ENCODE measurements around the gene ADAMTS2.

Gene ADAMTS2

DNA sequence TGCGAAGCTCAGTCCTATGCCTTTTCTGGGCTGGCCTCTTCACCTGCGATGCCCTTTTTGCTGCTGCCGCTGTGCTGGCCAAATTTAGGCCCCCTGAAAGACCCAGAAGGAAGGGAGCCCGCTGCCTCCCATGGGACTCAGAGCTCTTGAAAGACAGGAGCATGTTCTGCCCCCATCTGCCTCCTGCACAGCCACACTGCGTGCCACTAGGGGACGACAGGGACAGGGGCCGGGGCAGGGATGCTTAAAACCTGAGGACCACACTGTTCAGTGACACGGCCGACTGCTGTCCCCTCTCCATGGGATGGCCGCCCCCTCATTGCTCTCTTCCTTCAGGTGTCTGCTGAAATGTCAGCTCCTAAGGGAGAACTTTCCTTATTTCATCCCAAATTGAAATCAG, 132.4 kb downstream of the ADAMTS2 start:
- TF ChIP-seq, protein P1, sequence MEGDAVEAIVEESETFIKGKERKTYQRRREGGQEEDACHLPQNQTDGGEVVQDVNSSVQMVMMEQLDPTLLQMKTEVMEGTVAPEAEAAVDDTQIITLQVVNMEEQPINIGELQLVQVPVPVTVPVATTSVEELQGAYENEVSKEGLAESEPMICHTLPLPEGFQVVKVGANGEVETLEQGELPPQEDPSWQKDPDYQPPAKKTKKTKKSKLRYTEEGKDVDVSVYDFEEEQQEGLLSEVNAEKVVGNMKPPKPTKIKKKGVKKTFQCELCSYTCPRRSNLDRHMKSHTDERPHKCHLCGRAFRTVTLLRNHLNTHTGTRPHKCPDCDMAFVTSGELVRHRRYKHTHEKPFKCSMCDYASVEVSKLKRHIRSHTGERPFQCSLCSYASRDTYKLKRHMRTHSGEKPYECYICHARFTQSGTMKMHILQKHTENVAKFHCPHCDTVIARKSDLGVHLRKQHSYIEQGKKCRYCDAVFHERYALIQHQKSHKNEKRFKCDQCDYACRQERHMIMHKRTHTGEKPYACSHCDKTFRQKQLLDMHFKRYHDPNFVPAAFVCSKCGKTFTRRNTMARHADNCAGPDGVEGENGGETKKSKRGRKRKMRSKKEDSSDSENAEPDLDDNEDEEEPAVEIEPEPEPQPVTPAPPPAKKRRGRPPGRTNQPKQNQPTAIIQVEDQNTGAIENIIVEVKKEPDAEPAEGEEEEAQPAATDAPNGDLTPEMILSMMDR (IDR thresholded peaks at IDR 0.05; ENCODE audit: insufficient read depth, low read length, poor library complexity, severe bottlenecking), result no peak
- no peak for TF ChIP-seq EZH2phosphoT487 (conservative IDR thresholded peaks at IDR 0.05; ENCODE audit: low read length)
- no peaks in the 10 kb centered on the region for H3K27me3 ChIP-seq (ENCODE audit: low read length)
- H3K36me3 ChIP-seq (ENCODE audit: low read length), result no peaks in the 10 kb centered on the region
- H3K9me3 ChIP-seq (ENCODE audit: insufficient read depth, low read length), result no peaks in the 10 kb centered on the region
- no peak overlapping the region for H3K4me2 ChIP-seq (ENCODE audit: low read depth, low read length, poor library complexity, severe bottlenecking)
- H3K9me2 ChIP-seq (replicated peaks; ENCODE audit: insufficient read depth, low read length), result no peaks in the 10 kb centered on the region
- no peak overlapping the region for H3K4me3 ChIP-seq (ENCODE audit: insufficient read depth, low read length, poor library complexity, severe bottlenecking)
- H3F3A ChIP-seq (ENCODE audit: insufficient read depth), result no peaks in the 10 kb centered on the region
- H3K79me2 ChIP-seq (ENCODE audit: insufficient read depth, low read length), result no peaks in the 10 kb centered on the region
- H3K27ac ChIP-seq (ENCODE audit: low read depth, low read length), result no peak overlapping the region
- no peak overlapping the region for H2AFZ ChIP-seq (ENCODE audit: low read depth, low read length, severe bottlenecking)
- no peaks in the 10 kb centered on the region for H4K20me1 ChIP-seq (ENCODE audit: low read depth, low read length)
- no peak overlapping the region for H3K9ac ChIP-seq (ENCODE audit: low read length)

DNA sequence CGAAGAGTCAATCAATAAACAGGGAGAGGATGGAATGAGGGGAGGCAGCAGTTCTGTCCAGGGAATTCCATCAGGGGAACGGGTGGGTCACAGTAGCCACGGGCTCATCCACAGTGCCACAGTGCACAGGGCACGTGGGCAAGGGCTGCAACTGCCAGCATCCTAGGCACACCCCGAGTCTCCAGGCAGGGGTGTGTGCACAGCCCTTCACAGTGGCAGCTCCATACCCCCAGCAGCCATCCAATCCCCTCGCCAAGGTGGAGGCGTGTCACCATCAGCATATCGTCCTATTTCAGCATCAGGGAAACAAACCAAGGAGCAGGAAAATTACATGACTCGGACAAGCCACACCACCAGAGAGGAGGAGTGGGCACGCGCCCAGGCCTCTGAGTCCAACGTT, 133.6 kb downstream of the ADAMTS2 start:
- Histone ChIP-seq H3F3A (ENCODE audit: insufficient read depth) (no peaks in the 10 kb centered on the region), H3K36me3 (ENCODE audit: low read length) (no peaks in the 10 kb centered on the region), H4K20me1 (ENCODE audit: low read depth, low read length) (no peaks in the 10 kb centered on the region), H3K9ac (ENCODE audit: low read length) (no peak overlapping the region), H3K27me3 (ENCODE audit: low read length) (no peaks in the 10 kb centered on the region), H3K79me2 (ENCODE audit: insufficient read depth, low read length) (no peaks in the 10 kb centered on the region), H3K4me3 (ENCODE audit: insufficient read depth, low read length, poor library complexity, severe bottlenecking) (no peak overlapping the region), H2AFZ (ENCODE audit: low read depth, low read length, severe bottlenecking) (no peak overlapping the region), H3K9me2 (replicated peaks; ENCODE audit: insufficient read depth, low read length) (no peaks in the 10 kb centered on the region), H3K9me3 (ENCODE audit: insufficient read depth, low read length) (no peaks in the 10 kb centered on the region), H3K27ac (ENCODE audit: low read depth, low read length) (no peak overlapping the region), H3K4me2 (ENCODE audit: low read depth, low read length, poor library complexity, severe bottlenecking) (no peak overlapping the region)
- TF ChIP-seq EZH2phosphoT487 (conservative IDR thresholded peaks at IDR 0.05; ENCODE audit: low read length), result no peak
- TF ChIP-seq, protein P1 (IDR thresholded peaks at IDR 0.05; ENCODE audit: insufficient read depth, low read length, poor library complexity, severe bottlenecking), result no peak

DNA sequence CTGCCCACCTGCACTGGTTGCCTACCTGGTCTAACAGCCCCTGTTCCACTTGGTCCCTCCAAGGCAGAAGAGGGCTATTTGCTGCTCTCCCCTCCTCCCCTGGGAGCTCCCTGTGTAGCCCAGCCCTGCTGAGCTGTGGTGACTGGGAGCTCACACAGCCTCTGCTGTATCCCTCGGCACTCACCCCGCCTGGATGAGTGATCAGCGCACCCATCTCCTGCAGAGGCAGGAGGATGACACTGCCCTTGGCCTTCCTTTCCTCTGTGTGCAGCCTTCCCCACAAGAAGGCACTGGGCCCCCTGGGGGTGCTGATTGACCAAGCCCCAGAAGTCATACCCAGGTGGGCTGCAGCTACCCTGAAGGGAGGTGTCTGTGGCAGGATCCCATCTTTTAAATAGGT, 134.2 kb downstream of the ADAMTS2 start:
- Histone ChIP-seq H2AFZ (ENCODE audit: low read depth, low read length, severe bottlenecking) (no peak overlapping the region), H3K4me2 (ENCODE audit: low read depth, low read length, poor library complexity, severe bottlenecking) (no peak overlapping the region), H3K9me2 (replicated peaks; ENCODE audit: insufficient read depth, low read length) (no peaks in the 10 kb centered on the region), H3K27ac (ENCODE audit: low read depth, low read length) (no peak overlapping the region), H3F3A (ENCODE audit: insufficient read depth) (no peaks in the 10 kb centered on the region), H3K9ac (ENCODE audit: low read length) (no peak overlapping the region), H4K20me1 (ENCODE audit: low read depth, low read length) (no peaks in the 10 kb centered on the region), H3K4me3 (ENCODE audit: insufficient read depth, low read length, poor library complexity, severe bottlenecking) (no peak overlapping the region), H3K79me2 (ENCODE audit: insufficient read depth, low read length) (no peaks in the 10 kb centered on the region), H3K27me3 (ENCODE audit: low read length) (no peaks in the 10 kb centered on the region), H3K36me3 (ENCODE audit: low read length) (no peaks in the 10 kb centered on the region), H3K9me3 (ENCODE audit: insufficient read depth, low read length) (no peaks in the 10 kb centered on the region)
- TF ChIP-seq, protein P1 (IDR thresholded peaks at IDR 0.05; ENCODE audit: insufficient read depth, low read length, poor library complexity, severe bottlenecking), result no peak
- no peak for TF ChIP-seq EZH2phosphoT487 (conservative IDR thresholded peaks at IDR 0.05; ENCODE audit: low read length)
